HG03045 (cell line): Measurements from ENCODE around the gene MESP1.

Source experiments
- ATAC-seq: cut with Tn5 transposase; IDR thresholded peaks from one replicate; pipeline ENCODE4 v1.9.1; 2021; ENCODE audit warnings: mild to moderate bottlenecking, moderate library complexity; ENCODE audit not compliant: unreplicated experiment

The MESP1 gene

GRCh38 chr15:89732451-89733172, 18.4 kb downstream of the MESP1 start:
- no peak for ATAC-seq

- ATAC-seq, result no peak
Measured at GRCh38 chr15:89731275-89731674, 19.8 kb downstream of the MESP1 start.

- no peak for ATAC-seq
Measured at GRCh38 chr15:89728254-89728653, 22.8 kb downstream of the MESP1 start.

GRCh38 chr15:89725064-89725463, 26.0 kb downstream of the MESP1 start:
- ATAC-seq, result no peak

- no peak for ATAC-seq
Measured at GRCh38 chr15:89724621-89725020, 26.4 kb downstream of the MESP1 start.

GRCh38 chr15:89723031-89723430, 28.0 kb downstream of the MESP1 start:
- ATAC-seq, result no peak

GRCh38 chr15:89714775-89715174, 36.3 kb downstream of the MESP1 start:
- ATAC-seq, result no peak

GRCh38 chr15:89707577-89707976, 43.5 kb downstream of the MESP1 start:
- no peak for ATAC-seq

GRCh38 chr15:89704411-89704810, 46.6 kb downstream of the MESP1 start:
- ATAC-seq, result no peak
